SU-DHL-6 (cell line): ENCODE results near the gene DUSP22.

ENCODE experiments used
- EZH2phosphoT487 ChIP-seq: fragments of 200-600 bp; sonication (generic), shearing (Covaris generic); conservative IDR thresholded peaks from 2 replicates; pipeline ENCODE4 v1.6.1; 2018; ENCODE audit warnings: mild to moderate bottlenecking, antibody characterized with exemption, low read length, moderate library complexity, mixed read lengths
- TF ChIP-seq, protein P1 (sequence below): fragments of 200-600 bp; sonication (generic); IDR thresholded peaks from one replicate; pipeline ENCODE4 v1.5.1; 2017; ENCODE audit warnings: antibody characterized with exemption, mild to moderate bottlenecking, low read length, moderate library complexity; ENCODE audit not compliant: insufficient read depth, poor library complexity, severe bottlenecking

DNA sequence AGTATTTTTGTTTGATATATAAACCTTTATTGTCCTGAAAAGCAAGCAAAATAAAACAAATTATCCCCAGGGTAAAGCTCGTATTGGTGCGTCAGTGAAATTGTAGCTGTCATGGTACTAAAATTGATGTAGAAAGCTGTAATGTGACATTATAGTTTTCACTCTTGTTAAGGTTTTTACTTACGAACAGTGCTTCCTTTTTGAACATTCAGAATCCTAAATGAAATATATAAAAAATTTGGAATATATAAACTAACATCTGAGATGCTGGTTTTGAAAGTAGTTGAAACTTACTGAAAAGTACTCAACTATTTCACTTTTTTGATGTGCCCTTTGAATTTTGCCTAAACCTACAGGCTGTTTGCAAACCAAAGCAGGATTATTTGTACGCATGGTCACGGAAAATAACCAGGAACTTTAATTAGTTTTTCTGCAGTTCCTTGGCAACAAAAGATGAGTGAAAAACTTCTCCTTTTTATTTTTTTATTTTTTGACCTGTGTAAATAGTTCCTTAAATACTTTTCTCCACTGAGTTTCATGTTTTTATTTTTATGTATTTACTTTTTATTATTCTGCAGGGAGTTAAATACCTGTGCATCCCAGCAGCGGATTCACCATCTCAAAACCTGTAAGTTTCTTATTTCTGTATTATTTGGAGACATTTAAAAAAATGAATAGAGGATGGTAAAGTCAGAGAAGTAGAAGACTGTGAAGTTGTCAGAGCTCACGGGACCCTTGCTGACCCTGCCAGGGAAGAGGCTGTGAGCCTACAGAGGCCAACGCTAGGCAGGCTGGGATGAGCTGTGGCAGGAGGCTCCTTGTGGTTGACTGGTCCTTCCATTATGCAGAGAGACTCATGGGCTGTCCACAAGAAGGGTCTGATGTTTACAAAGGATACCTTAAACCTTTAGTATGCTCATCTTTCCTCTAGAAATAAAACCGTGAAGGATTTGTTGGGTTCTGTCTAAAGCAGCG is 42.5 kb downstream of the DUSP22 start:
- TF ChIP-seq, protein P1, sequence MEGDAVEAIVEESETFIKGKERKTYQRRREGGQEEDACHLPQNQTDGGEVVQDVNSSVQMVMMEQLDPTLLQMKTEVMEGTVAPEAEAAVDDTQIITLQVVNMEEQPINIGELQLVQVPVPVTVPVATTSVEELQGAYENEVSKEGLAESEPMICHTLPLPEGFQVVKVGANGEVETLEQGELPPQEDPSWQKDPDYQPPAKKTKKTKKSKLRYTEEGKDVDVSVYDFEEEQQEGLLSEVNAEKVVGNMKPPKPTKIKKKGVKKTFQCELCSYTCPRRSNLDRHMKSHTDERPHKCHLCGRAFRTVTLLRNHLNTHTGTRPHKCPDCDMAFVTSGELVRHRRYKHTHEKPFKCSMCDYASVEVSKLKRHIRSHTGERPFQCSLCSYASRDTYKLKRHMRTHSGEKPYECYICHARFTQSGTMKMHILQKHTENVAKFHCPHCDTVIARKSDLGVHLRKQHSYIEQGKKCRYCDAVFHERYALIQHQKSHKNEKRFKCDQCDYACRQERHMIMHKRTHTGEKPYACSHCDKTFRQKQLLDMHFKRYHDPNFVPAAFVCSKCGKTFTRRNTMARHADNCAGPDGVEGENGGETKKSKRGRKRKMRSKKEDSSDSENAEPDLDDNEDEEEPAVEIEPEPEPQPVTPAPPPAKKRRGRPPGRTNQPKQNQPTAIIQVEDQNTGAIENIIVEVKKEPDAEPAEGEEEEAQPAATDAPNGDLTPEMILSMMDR, result no peak
- TF ChIP-seq EZH2phosphoT487, result no peak
